HPDE6-E6E7 (cell line): Measurements from ENCODE around the gene RXYLT1.
"Not testable (repeated sequence)": the region's sequence is repeated elsewhere in the genome, so short reads cannot be mapped to it uniquely, and the experiment has no call there.

Experiments
- DNase-seq: peaks from one replicate; pipeline ENCODE4 v3.0.0; 2011; ENCODE audit warnings: missing footprints; ENCODE audit errors: extremely low spot score

The RXYLT1 gene

DNA sequence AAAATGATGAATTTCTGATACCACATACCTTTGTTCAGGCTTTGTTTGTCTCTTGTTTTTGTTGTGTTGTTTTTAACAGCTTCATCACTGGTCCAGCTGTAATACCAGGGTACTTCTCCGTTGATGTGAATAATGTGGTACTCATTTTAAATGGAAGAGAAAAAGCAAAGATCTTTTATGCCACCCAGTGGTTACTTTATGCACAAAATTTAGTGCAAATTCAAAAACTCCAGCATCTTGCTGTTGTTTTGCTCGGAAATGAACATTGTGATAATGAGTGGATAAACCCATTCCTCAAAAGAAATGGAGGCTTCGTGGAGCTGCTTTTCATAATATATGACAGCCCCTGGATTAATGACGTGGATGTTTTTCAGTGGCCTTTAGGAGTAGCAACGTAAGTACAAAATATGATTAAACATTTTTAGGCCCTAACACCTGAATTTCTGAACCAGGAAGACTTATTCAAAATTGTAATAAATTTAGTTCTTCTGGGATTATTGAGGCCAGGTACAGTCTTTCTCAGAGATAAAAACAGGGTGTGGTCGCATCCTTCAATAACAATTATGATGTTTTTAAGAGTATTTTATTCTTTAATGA is 22.4 kb downstream of the RXYLT1 start:
- DNase-seq, result no peak

DNA sequence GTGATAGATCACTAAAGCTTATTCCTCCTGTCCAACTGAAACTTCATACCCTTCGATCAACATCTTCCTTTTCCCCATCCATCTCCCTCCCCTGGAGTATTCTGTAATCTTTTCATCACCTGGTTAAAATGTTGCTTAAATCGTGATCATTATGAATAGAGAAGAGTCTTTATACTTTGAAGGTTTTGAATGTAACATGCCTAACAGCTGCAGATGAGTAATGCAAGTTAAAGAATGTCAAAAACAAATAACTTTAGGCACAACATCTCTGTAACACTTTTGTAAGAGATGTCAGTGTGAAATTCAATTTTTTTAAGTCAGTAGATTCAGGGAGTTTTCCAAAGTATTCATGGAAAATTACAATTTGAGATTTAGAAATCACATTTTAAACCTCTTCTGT is 25.0 kb downstream of the RXYLT1 start:
- DNase-seq, result no peak

DNA sequence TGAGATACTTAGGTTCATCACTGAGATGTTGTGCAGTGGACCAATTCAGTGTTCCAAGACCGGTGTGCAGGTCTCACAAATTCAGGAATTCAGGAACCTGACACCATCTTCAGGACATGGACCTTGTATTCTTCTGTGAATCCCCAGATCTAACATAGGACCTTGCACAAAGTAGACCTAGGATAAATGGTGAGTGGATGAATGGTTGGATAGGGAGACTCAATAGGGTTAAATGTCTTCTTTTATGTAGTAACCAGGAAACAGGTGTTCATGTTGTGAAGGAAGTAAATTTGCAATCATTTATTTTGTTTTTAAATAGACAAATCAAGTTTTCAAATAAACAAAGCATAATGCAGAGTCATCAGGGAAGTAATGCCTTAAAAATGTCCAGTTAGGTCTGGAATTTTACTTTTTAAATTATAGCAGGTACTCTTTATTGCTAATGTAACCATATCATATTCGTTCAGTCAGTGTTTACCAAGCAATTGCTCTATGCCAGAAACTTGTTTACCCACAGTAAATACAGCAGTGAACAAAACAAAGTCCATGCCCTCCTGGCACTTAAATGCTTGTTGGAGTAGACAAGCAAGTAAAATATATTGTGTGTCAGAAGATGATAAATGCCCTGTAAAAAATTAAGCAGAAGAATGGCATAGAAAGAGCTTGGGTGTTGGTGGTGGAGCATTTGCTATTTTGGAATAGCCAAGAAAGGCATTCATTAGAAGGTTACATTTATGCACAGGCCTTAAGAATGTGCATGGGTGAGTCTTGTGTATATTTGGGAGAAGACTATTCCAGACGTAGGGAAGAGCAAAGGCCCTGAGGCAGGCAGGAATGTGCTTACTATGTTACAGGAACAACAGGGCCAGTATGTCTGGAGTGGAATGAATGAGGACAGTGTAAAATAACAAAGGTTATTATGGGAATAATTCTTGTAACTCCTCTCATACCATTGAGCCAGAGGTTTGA is 26.3 kb downstream of the RXYLT1 start:
- no peak for DNase-seq

DNA sequence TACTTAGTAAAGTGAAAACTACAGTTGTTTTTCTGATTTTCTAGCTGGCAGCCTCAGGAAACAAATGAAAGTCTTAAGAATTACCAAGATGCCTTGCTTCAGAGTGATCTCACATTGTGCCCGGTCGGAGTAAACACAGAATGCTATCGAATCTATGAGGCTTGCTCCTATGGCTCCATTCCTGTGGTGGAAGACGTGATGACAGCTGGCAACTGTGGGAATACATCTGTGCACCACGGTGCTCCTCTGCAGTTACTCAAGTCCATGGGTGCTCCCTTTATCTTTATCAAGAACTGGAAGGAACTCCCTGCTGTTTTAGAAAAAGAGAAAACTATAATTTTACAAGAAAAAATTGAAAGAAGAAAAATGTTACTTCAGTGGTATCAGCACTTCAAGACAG is 28.9 kb downstream of the RXYLT1 start:
- DNase-seq, result no peak

DNA sequence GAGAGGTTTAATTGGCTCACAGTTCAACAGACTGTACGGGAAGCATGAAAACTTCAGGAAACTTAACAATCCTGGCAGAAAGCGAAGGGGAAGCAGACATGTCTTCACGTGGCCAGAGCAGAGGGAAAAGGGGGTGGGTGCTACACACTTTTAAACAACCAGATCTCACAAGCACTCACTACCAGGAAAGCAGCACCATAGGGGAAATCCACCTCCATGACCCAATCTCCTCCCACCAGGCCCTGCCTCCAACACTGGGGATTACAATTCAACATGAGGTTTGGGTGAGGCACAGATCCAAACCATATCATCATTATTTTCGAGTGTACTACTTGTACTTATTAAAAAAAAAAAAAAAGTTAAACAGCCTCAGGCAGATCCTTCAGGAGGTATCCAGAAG is 29.9 kb downstream of the RXYLT1 start:
- DNase-seq, result no peak

DNA sequence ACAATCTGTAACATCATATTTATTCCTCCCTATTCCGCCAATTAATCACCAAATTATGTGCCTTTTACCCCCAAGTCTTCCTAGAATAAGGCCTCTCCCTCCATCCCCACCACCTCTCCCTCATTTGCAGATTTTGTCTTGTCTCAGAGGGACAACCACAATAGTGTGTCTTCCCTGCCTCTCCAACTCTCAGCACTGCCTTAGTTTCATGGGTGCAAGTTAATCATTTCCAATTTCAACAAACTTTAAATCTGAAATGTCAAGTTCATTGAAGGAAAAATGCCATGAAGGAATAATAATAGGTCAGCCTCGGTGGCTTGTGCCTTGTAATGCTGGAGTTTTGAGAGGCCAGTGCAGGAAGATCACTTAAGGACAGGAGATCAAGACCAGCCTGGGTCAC is 31.6 kb downstream of the RXYLT1 start:
- DNase-seq, result no peak

DNA sequence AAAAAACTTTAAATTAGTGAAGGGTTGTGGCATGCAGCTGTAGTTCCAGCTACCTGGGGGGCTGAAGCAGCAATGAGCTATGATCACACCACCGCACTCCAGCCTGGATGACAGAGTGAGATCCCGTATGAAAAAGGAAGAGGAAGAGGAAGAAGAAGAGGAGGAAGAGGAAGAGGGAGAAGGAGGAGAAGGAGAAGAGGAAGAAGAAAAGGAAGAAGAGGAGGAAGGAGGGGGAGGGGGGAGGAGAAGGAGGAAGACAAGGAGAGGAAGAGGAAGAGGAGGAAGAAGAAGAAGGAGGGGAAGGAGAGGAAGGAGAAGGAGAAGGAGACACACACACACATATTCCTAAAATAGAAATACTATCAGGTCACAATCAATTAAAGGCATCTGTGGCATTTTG is 32.0 kb downstream of the RXYLT1 start:
- no peak for DNase-seq

DNA sequence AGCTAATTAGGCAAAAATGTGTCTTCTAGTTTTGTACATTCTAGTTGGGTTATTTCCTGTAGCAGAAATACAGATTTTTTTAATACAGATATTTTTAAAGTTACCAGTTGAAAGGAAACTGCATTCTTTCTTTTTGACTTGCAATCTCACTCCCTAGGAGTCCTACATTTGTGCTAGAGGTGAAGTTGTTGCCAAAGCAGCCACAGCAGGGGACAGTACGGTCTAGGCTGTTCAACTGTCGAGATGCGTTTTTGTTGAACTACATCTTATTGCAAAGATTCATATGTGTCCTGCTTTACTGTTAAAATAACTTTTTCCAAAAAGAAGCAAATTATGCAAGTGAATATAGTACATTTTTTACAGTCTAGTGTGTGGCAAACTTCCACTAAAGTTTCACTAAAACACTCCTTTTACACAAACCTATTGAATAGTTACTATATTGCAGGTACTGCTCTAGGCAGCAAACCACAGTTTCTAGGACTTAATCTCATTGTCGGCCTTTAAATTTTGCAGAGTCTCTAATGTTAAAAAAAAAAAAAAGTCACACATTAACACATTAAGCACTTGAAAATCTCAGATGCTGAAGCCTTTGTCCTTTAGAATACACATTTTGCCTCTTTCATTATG is 34.5 kb downstream of the RXYLT1 start:
- no peak for DNase-seq

DNA sequence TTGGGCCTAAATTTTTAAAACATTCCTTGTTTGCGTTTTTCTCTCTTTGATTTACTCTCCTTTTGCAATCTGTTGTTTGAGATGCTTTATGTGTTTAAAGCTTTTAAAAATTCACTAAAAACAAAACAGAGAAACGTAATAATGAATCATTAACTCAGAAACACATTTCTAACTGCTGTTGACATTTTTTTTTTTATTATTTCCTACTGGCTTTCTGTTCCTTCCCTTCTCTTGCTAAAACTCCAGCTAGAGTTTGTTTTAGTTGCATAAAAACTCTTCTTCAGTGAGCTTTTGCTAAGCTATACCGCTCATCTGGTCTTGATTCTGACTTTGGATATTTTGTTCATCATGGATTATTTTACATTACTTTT is 35.8 kb downstream of the RXYLT1 start:
- no peak for DNase-seq

DNA sequence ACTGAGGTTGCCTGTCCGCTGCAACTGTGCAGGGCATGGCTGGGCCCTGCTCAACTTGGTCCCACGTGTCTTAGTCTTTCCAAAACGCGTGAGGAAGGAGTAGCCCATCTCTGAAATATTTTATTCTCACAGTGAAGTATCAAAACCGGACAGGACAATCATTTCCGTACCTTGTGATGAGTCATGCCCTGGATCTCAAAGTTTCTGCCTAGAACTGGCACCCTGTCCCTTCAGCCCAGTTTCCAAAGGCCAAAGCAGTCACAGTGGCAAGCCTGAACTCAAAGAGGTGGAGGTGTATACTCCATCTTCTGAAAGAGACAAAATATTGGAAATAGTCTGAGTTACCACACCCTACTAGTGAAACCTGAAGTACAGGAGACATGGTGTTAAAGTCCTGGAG is 36.3 kb downstream of the RXYLT1 start:
- DNase-seq, result no peak

DNA sequence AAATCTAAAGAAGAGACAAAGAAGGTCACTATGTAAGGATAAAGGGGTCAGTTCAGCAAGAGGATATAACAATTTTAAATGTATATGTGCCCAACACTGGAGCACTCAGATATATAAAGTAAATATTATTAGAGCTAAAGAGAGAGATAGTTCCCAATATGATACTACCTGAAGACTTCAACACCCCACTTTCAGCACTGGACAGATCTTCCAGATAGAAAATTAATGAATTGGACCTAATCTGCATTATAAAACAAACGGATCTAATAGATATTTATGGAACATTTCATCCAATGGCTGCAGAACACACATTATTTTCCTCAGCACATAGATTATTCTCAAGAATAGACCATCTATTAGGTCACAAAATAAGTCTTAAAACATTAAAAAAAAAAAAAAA is 40.7 kb downstream of the RXYLT1 start:
- no peak for DNase-seq

DNA sequence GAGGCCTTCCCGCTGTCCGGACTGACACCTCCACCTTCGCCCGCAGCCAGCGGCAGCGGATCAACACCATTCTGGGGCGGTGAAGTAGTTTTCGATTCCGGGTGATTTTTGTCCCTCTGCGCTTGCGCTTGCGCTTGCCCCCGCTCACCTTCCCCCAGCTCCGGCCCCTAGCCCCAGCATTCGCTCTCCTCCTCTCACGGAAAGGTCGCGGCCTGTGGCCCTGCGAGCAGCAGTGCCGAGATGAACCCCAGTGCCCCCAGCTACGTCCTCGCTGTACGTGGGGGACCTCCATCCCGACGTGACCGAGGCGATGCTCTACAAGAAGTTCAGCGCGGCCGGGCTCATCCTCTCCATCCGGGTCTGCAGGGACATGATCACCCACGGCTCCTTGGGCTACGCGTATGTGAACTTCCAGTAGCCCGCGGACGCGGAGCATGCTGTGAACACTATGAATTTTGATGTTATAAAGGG is 42.1 kb downstream of the RXYLT1 start:
- no peak for DNase-seq

DNA sequence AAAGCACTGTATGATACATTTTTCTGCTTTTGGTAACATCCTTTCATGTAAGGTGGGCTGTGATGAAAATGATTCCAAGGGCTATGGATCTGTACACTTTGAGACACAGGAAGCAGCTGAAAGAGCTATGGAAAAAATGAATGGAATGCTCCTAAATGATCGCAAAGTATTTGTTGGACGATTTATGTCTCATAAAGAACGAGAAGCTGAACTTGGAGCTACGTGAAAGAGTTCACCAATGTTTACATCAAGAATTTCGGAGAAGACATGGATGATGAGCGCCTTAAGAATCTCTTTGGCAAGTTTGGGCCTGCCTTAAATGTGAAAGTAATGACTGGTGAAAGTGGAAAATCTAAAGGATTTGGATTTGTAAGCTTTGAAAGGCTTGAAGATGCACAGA is 42.6 kb downstream of the RXYLT1 start:
- DNase-seq, result no peak

DNA sequence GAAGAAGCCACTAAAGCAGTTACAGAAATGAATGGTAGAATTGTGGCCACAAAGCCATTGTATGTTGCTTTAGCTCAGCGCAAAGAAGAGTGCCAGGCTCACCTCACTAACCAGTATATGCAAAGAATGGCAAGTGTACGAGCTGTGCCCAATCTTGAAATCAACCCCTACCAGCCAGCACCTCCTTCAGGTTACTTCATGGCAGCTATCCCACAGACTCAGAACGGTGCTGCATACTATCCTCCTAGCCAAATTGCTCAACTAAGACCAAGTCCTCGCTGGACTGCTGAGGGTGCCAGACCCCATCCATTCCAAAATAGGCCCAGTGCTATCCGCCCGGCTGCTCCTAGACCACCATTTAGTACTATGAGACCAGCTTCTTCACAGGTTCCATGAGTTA is 43.3 kb downstream of the RXYLT1 start:
- DNase-seq, result no peak

DNA sequence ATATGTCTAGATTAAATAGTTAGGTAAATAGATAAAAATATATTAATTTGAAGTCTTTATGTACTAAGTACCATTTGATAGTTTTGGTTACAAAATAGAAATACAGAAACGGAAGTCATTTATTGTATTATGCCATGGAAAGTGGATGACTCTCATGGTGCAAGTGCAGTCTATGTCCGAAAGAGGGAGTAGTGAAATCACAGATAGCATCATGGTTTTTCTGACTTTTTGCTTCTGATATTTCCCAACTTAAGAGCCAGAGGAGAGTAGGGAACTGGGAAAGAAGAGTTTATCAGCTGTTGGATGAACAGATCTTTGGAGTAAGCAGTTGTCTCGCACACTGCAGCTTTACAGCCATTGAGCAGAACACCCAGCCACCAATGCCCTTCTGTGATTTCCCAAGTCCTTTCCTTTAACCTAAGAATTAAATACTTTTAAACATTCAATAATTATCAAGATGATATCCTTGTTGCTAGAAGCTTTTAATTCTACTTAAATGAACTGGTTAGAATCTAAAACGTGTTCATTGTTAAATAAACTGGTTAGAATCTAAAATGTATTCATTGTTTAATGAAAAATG is 46.4 kb downstream of the RXYLT1 start:
- DNase-seq, result peak; percentile 38

DNA sequence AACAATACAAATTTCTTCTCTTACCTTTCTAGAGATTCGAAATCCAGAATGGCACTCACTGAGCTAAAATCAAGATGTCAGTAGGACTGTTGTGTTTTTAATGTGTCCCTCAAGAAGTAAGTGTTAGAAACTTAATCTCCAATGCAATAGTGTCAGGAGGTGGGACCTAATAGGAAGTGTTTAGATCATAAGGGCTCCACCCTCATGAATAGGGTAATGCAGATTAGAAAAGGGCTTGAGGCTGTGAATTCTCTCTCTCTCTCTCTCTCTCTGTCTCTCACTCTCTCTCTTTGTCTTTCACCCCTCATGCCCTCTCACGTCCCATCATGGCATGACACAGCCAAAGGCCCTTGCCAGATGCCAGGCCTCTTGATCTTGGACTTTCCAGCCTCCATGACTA is 49.2 kb downstream of the RXYLT1 start:
- no peak for DNase-seq

DNA sequence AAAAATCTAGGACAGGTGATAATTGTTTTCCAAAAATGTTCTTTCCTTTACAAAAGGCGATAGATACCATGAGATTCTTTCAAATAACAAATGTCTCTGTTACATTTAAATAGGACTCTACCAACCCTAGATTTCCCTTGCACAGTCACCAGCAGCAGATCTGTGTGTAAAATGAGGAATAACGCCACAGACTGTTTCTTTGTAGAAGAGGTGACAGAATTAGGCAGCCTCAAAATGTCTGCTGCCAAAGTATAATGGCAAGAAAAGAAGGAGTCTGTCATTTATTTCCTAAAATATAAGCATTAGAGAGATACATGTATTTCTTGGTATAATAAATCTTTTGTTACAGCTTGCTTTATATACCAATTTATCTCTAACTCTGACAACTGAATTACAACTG is 56.3 kb downstream of the RXYLT1 start:
- no peak for DNase-seq

DNA sequence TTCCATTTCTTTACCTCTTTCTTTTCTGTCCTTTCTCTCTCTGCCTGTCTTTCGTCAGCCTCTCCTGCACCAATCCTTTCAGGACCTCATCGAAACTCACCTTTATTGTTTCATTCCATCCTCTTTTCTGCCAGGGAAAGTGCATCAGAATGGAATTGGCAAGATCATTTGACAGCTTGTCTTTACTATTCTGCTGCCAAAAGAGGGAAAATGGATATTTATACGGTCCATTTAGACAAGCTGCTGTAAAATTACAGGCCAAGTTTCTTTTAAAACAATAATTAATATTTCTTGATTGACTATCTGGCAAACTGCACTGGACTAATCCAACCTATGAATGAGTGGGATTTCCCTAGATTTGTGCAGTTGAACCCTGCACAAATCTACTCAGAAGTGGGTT is 57.2 kb downstream of the RXYLT1 start:
- no peak for DNase-seq

DNA sequence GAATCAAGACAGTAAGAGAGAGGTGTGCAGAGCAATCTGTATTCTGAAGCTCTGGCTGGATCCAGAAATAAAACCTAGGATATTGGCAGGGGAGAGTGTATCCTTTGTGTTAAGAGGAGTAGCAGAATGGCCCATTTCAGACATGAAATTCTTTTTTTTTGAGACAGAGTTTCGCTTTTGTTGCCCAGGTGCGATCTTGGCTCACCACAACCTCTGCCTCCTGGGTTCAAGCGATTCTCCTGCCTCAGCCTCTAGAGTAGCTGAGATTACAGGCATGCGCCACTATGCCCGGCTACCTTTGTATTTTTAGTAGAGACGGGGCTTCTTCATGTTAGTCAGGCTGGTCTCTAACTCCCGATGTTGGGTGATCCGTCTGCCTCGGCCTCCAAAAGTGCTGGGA is 58.7 kb downstream of the RXYLT1 start:
- DNase-seq, result no peak

DNA sequence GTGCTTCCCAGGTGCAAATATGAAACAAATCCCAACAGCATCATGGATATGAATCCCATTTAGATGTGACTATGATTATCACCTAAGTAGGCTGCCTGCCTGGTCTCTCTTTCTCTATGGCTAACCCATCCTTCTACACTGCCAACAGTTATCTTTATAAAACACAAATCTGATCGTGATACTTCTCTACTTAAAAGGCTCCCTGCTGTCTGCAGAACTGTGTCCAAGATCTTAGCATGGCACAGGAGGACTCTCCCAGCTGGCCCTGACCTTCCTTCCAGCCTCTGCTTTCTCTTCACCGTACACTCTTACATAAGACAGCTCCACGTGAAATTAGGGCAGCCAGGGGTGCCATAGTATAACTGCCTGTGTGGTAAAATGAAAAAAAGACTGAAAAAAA is 61.3 kb downstream of the RXYLT1 start:
- no peak for DNase-seq

DNA sequence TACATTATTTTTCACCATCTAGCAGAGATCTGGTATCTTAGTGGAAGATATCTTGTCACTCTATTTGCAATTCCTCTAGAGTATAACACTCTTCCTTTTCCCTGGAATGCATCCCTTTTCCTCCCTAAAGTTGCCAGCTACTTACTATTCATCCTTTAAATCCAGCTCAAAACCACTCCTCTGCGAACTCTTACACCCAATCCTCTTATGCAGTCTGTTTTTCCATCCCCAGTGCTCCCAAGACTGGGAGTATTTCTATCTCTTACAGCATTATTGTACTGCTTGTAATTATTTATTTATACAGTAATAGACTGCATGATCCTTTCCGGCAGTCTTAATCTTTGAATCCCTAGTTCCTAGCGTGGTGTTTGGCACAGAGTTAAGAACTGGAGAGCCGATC is 61.9 kb downstream of the RXYLT1 start:
- no peak for DNase-seq

DNA sequence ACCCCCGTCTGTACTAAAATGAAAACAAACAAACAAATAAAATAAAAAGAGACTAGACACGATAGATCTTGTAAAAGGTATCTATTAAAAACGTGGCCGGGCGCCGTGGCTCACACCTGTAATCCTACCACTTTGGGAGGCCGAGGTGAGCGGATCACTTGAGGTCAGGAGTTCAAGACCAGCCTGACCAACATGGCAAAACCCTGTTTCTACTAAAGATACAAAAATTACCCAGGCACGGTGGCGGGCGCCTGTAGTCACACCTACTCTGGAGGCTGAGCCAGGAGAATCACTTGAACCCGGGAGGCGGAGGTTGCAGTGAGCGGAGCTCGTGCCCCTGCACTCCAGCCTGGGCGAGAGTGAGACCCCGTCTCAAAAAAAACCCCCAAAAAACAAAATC is 63.0 kb downstream of the RXYLT1 start:
- DNase-seq, result not testable (repeated sequence)
